Peyer's patch (tissue), 4 donors: ENCODE measurements around the gene OR6S1. TPM values are rescaled to one million over a fixed set of nuclear protein-coding genes. Genes with fewer than 3 reads are reported as not detected.
A peak's percentile ranks its signal among the peaks of the same experiment; 100 is the strongest.

Experiments used
- DNase-seq, 3 donors: peaks; one replicate each; pipeline ENCODE4 v3.0.0-alpha.2; 2017 to 2019
- H3K27ac ChIP-seq, 4 donors: fragments of 200-600 bp; sonication (generic); one replicate each; pipeline ENCODE4 v1.5.1; 2016 to 2019
- H3K27me3 ChIP-seq, 2 donors: fragments of 200-600 bp; sonication (generic); one replicate each; pipeline ENCODE4 v1.5.1; 2019
- H3K36me3 ChIP-seq, 3 donors: fragments of 200-600 bp; sonication (generic); one replicate each; pipeline ENCODE4 v1.5.1; 2016 to 2019
- H3K4me1 ChIP-seq, 4 donors: fragments of 200-600 bp; sonication (generic); one replicate each; pipeline ENCODE4 v1.5.1; 2016 to 2019
- H3K4me3 ChIP-seq, 4 donors: fragments of 200-600 bp; sonication (generic); 1 replicate in 3 of 4; 2 replicates in 1 of 4; pipeline ENCODE4 v1.5.1; 2016 to 2019; ENCODE audit warnings: mild to moderate bottlenecking in 1 of 4
- H3K9me3 ChIP-seq, 4 donors: fragments of 200-600 bp; sonication (generic); one replicate each; pipeline ENCODE4 v1.5.1; 2016 to 2019; ENCODE audit warnings: mild to moderate bottlenecking in 1 of 4
- POLR2A ChIP-seq, 2 donors: fragments of 450-650 bp; IDR thresholded peaks; one replicate each; pipeline ENCODE4 v1.5.1; 2017; ENCODE audit warnings: antibody characterized with exemption in 2 of 2, mild to moderate bottlenecking in 2 of 2, moderate library complexity in 2 of 2
- total RNA-seq, 4 donors: library from RNA; depleted of rRNA; stranded (reverse); fragments of >200 nt; gene quantifications; one replicate each; pipeline ENCODE4 v1.1.0, GENCODE V29; 2016
- TF ChIP-seq, protein P1 (sequence below), 6 experiments: fragments of 450-650 bp in 4 of 6; fragments of 200-600 bp in 2 of 6; sonication (generic) in 1 of 6; IDR thresholded peaks; one replicate each; pipeline ENCODE4 v1.5.1; 2017 to 2019; ENCODE audit warnings: antibody characterized with exemption in 6 of 6, mild to moderate bottlenecking in 3 of 6, moderate library complexity in 1 of 6

The OR6S1 gene
- total RNA-seq, 4 donors from 2014 or later: not detected

DNA sequence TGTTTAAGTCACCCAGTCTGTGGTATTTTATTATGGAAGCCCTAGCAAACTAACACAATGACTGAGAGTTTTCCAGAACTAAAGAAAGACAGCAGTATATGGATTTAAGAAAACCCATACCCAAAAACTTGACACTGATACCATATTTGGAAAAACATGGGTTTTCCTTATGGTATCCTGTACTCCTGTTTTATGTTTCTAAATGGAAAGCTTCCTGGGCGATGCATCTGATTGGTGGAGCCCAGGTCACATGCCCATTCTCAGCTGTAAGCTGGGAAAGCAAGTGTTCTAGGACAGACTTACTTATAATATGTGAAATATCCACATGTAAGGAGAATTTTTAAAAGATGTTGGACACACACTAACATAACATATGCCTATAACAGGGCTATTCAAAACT, 38.4 kb upstream of the OR6S1 start:
- H3K4me3 ChIP-seq: no peak overlapping the region
- no peak for TF ChIP-seq POLR2A (IDR thresholded peaks at IDR 0.05)
- TF ChIP-seq, protein P1, sequence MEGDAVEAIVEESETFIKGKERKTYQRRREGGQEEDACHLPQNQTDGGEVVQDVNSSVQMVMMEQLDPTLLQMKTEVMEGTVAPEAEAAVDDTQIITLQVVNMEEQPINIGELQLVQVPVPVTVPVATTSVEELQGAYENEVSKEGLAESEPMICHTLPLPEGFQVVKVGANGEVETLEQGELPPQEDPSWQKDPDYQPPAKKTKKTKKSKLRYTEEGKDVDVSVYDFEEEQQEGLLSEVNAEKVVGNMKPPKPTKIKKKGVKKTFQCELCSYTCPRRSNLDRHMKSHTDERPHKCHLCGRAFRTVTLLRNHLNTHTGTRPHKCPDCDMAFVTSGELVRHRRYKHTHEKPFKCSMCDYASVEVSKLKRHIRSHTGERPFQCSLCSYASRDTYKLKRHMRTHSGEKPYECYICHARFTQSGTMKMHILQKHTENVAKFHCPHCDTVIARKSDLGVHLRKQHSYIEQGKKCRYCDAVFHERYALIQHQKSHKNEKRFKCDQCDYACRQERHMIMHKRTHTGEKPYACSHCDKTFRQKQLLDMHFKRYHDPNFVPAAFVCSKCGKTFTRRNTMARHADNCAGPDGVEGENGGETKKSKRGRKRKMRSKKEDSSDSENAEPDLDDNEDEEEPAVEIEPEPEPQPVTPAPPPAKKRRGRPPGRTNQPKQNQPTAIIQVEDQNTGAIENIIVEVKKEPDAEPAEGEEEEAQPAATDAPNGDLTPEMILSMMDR (IDR thresholded peaks at IDR 0.05): no peak

DNA sequence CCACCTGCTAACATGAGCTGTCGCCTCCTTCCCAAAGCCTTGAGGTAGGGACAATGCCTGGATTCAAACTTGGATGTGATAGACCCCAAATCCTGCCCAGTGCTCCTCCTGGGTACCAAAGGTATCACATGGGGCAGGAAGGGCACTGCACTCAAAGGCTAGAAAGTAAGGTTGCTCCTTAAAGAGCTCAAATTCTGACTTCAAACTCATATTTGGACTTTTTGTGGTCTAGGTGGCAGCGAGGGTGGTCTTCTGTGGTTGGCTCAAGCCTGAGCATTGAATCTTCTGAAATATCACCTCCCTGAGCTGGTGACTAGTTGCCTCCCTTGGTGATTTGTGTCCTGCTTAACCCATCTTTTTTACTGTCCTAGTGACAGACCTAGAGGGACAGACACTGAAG, 34.6 kb upstream of the OR6S1 start:
- no peak for DNase-seq
- H3K36me3 ChIP-seq: no peaks in the 10 kb centered on the region
- no peak overlapping the region for H3K4me3 ChIP-seq
- no peak for TF ChIP-seq POLR2A (IDR thresholded peaks at IDR 0.05)
- TF ChIP-seq, protein P1 (IDR thresholded peaks at IDR 0.05): no peak
- H3K9me3 ChIP-seq: no peaks in the 10 kb centered on the region
- H3K27me3 ChIP-seq: no peaks in the 10 kb centered on the region
- peaks cover 0 to 14% (median 7%) of the 10 kb centered on the region in 4 donors for H3K4me1 ChIP-seq
- no peak overlapping the region for H3K27ac ChIP-seq

More for the DNA sequence above, 38.4 kb upstream of the OR6S1 start:
- Histone ChIP-seq H3K27ac (peak overlapping the region in 2 of 4 donors; percentile 99), H3K4me1 (peaks cover 0 to 14% (median 8%) of the 10 kb centered on the region in 4 donors), H3K27me3 (no peaks in the 10 kb centered on the region), H3K36me3 (no peaks in the 10 kb centered on the region), H3K9me3 (no peaks in the 10 kb centered on the region)
- no peak for DNase-seq

DNA sequence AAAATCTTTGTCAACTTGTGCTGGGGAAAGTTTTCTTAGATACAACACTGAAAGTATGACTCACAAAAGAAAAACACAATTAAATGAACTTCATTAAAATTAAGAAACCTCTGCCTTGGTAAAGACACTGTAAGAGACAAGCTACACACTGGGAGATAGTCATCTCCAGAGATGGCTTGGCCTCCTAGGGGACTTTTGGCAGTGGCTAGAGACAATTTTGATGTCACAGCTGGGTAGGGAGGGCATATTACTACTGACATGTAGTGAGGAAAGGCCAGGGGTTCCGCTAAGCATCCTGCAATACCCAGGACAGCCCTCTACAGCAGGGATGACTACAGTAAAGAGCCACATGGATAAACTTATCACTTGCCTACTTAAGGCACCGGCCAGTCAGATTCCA, 34.2 kb upstream of the OR6S1 start:
- no peak for DNase-seq
- TF ChIP-seq, protein P1 (IDR thresholded peaks at IDR 0.05): no peak
- no peak for TF ChIP-seq POLR2A (IDR thresholded peaks at IDR 0.05)

DNA sequence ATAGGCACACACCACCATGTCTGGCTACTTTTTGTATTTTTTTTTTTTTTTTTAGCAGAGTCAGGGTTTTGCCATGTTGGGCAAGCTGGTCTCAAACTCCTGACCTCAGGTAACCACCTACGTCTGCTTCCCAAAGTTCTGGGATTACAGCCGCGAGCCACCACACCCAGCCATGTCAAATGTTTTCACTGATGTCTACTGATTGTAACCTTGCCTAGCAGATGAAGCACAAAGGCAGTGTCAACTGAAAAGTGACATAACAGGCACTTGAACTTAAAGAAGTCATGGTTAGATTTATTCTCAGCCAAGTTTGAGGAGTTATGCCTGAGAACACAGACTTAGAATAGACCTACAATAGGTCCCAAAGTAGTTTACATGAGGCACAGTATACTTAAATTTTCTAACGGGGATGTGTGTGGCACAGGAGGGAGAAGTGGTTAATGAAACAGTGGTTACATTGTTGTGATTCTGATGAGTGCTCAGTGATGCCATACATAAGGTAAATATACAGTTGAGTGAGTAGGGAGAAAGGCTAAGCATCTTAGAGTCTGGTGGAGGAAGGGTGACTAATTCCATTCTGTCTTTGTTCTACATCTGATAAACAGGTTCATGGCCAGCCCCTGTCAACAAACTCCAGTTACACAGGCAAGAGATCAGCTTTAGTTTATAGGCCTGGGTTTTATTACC, 30.2 kb upstream of the OR6S1 start:
- DNase-seq: no peak
- TF ChIP-seq POLR2A (IDR thresholded peaks at IDR 0.05): no peak
- TF ChIP-seq, protein P1 (IDR thresholded peaks at IDR 0.05): no peak
- no peaks in the 10 kb centered on the region for H3K27me3 ChIP-seq
- no peaks in the 10 kb centered on the region for H3K36me3 ChIP-seq
- no peak overlapping the region for H3K27ac ChIP-seq
- no peak overlapping the region for H3K4me3 ChIP-seq
- H3K9me3 ChIP-seq: no peaks in the 10 kb centered on the region
- no peaks in the 10 kb centered on the region for H3K4me1 ChIP-seq

More for the DNA sequence above, 34.2 kb upstream of the OR6S1 start:
- H3K36me3 ChIP-seq: no peaks in the 10 kb centered on the region
- H3K27me3 ChIP-seq: no peaks in the 10 kb centered on the region
- no peak overlapping the region for H3K27ac ChIP-seq
- H3K4me3 ChIP-seq: no peak overlapping the region
- H3K4me1 ChIP-seq: peaks cover 0 to 10% (median 4%) of the 10 kb centered on the region in 4 donors
- no peaks in the 10 kb centered on the region for H3K9me3 ChIP-seq

DNA sequence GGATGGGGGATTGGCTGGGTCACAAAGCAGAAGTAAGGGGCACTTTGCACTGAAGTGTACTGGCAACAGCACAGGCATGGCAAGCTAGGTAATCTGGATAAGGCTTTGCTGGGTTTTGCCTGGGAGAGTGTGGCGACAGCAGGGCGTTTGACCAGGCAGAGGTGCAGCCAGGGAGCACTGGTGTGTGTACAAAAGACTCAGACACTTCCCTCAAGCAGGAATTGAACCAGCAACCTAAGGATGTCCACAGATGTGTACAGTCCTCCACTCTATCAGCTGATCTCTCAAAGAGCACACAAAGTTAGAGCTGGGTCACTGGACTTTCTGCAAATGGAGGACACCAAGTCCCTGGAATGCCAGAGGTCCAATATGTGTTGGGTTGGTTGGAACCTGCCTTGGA, 27.5 kb upstream of the OR6S1 start:
- Histone ChIP-seq H3K4me1 (no peaks in the 10 kb centered on the region), H3K36me3 (no peaks in the 10 kb centered on the region), H3K4me3 (no peak overlapping the region), H3K9me3 (no peaks in the 10 kb centered on the region), H3K27ac (peak overlapping the region in 2 of 4 donors; percentile 29 to 74), H3K27me3 (no peaks in the 10 kb centered on the region)
- DNase-seq: no peak
- no peak for TF ChIP-seq POLR2A (IDR thresholded peaks at IDR 0.05)
- TF ChIP-seq, protein P1 (IDR thresholded peaks at IDR 0.05): no peak
